H9 (cell line): ENCODE data around the gene WBP2. TPM values are rescaled to one million over a fixed set of nuclear protein-coding genes. Genes with fewer than 3 reads are reported as not detected.

Source experiments
- DNase-seq: peaks from one replicate; pipeline ENCODE4 v3.0.0-alpha.2; 2017
- H2AFZ ChIP-seq: one replicate; pipeline ENCODE4 v1.6.1; 2013; ENCODE audit warnings: mild to moderate bottlenecking, low read length, control low read depth, moderate library complexity
- H2AK5ac ChIP-seq: 2 replicates; pipeline ENCODE4 v1.6.1; 2013; ENCODE audit warnings: low read length, control low read depth, mixed read lengths; ENCODE audit not compliant: insufficient read length
- H2BK120ac ChIP-seq: one replicate; pipeline ENCODE4 v1.6.1; 2013; ENCODE audit warnings: low read depth, mild to moderate bottlenecking, low read length, control low read depth, inconsistent platforms; ENCODE audit not compliant: poor library complexity, severe bottlenecking
- H2BK12ac ChIP-seq: 2 replicates; pipeline ENCODE4 v1.6.1; 2013; ENCODE audit warnings: low read length, control low read depth, mixed read lengths, low read depth; ENCODE audit not compliant: insufficient read length
- H2BK15ac ChIP-seq: 2 replicates; pipeline ENCODE4 v1.6.1; 2013; ENCODE audit warnings: low read depth, low read length, control low read depth
- H2BK20ac ChIP-seq: one replicate; pipeline ENCODE4 v1.6.1; 2013; ENCODE audit warnings: low read depth, mild to moderate bottlenecking, low read length, control low read depth, inconsistent platforms; ENCODE audit not compliant: poor library complexity, severe bottlenecking
- H2BK5ac ChIP-seq: 2 replicates; pipeline ENCODE4 v1.6.1; 2013; ENCODE audit warnings: low read length, control low read depth, mixed read lengths; ENCODE audit not compliant: insufficient read length
- H3K14ac ChIP-seq: 2 replicates; pipeline ENCODE4 v1.6.1; 2013; ENCODE audit warnings: low read length, control low read depth; ENCODE audit not compliant: insufficient read depth
- H3K18ac ChIP-seq: 2 replicates; pipeline ENCODE4 v1.6.1; 2013; ENCODE audit warnings: low read depth, mild to moderate bottlenecking, mixed read lengths, low read length, control low read depth; ENCODE audit not compliant: insufficient read length
- H3K23ac ChIP-seq: 2 replicates; pipeline ENCODE4 v1.6.1; 2013; ENCODE audit warnings: low read length, control low read depth, mixed read lengths, low read depth; ENCODE audit not compliant: insufficient read length
- H3K23me2 ChIP-seq: 2 replicates; pipeline ENCODE4 v1.6.1; 2013; ENCODE audit warnings: low read depth, mild to moderate bottlenecking, mixed read lengths, low read length, control low read depth; ENCODE audit not compliant: insufficient read length, poor library complexity, severe bottlenecking
- H3K27ac ChIP-seq: 2 replicates; pipeline ENCODE4 v1.5.1; 2013; ENCODE audit warnings: low read length, control low read depth, mixed read lengths, low read depth; ENCODE audit not compliant: insufficient read length
- H3K27me3 ChIP-seq: 2 replicates; pipeline ENCODE4 v1.6.1; 2013; ENCODE audit warnings: low read length, control low read depth, inconsistent platforms; ENCODE audit not compliant: insufficient read depth
- H3K4ac ChIP-seq: 2 replicates; pipeline ENCODE4 v1.6.1; 2013; ENCODE audit warnings: low read depth, mild to moderate bottlenecking, control low read depth, inconsistent platforms, low read length, moderate library complexity
- H3K4me1 ChIP-seq: 2 replicates; pipeline ENCODE4 v1.6.1; 2013; ENCODE audit warnings: low read length, control low read depth, inconsistent platforms; ENCODE audit not compliant: insufficient read depth
- H3K4me2 ChIP-seq: 2 replicates; pipeline ENCODE4 v1.6.1; 2013; ENCODE audit warnings: low read length, control low read depth, mixed read lengths; ENCODE audit not compliant: insufficient read length, insufficient read depth
- H3K56ac ChIP-seq: 2 replicates; pipeline ENCODE4 v1.6.1; 2013; ENCODE audit warnings: low read depth, mild to moderate bottlenecking, mixed read lengths, low read length, control low read depth; ENCODE audit not compliant: insufficient read length
- H3K79me1 ChIP-seq: 2 replicates; pipeline ENCODE4 v1.6.1; 2013; ENCODE audit warnings: low read depth, mild to moderate bottlenecking, moderate library complexity, low read length, control low read depth, inconsistent platforms; ENCODE audit not compliant: insufficient read depth, poor library complexity, severe bottlenecking
- H3K79me2 ChIP-seq: 2 replicates; pipeline ENCODE4 v1.6.1; 2013; ENCODE audit warnings: low read length, control low read depth, inconsistent platforms; ENCODE audit not compliant: insufficient read depth
- H3K9ac ChIP-seq: 2 replicates; pipeline ENCODE4 v1.6.1; 2013; ENCODE audit warnings: low read length, control low read depth, mixed read lengths; ENCODE audit not compliant: insufficient read length; ENCODE audit errors: extremely low read depth
- H3K9me3 ChIP-seq: one replicate; pipeline ENCODE4 v1.6.1; 2013; ENCODE audit warnings: low read depth, low read length, inconsistent platforms; ENCODE audit not compliant: control insufficient read depth
- H3T11ph ChIP-seq: one replicate; pipeline ENCODE4 v1.6.1; 2013; ENCODE audit warnings: mild to moderate bottlenecking, low read length, control low read depth, inconsistent platforms
- H4K20me1 ChIP-seq: one replicate; pipeline ENCODE4 v1.6.1; 2013; ENCODE audit not compliant: control insufficient read depth, insufficient read length, insufficient read depth
- H4K5ac ChIP-seq: 2 replicates; pipeline ENCODE4 v1.6.1; 2013; ENCODE audit warnings: low read depth, mild to moderate bottlenecking, mixed read lengths, low read length, control low read depth; ENCODE audit not compliant: insufficient read length
- H4K8ac ChIP-seq: replicated peaks from 2 replicates; pipeline ENCODE4 v1.6.1; 2013; ENCODE audit warnings: low read length, control low read depth, mixed read lengths, low read depth; ENCODE audit not compliant: insufficient read length
- H4K91ac ChIP-seq: 2 replicates; pipeline ENCODE4 v1.6.1; 2013; ENCODE audit warnings: low read depth, mild to moderate bottlenecking, moderate library complexity, mixed read lengths, low read length, control low read depth; ENCODE audit not compliant: insufficient read length
- H3K27ac Mint-ChIP-seq, 3 experiments: 2 replicates in 2 of 3; 3 replicates in 1 of 3; pipeline ENCODE4 v1.8.0; 2020 to 2021; ENCODE audit warnings: mixed read lengths in 3 of 3, mild to moderate bottlenecking in 1 of 3, moderate library complexity in 1 of 3
- H3K27me3 Mint-ChIP-seq: 2 replicates; pipeline ENCODE4 v1.8.0; 2021; ENCODE audit warnings: low read depth, mild to moderate bottlenecking, moderate library complexity, mixed read lengths
- H3K36me3 Mint-ChIP-seq, 3 experiments: 2 replicates in 2 of 3; 3 replicates in 1 of 3; pipeline ENCODE4 v1.8.0; 2020 to 2021; ENCODE audit warnings: low read depth in 3 of 3, mixed read lengths in 3 of 3; ENCODE audit not compliant: insufficient read depth in 1 of 3
- H3K4me1 Mint-ChIP-seq, 2 experiments: 2 replicates each; pipeline ENCODE4 v1.8.0; 2020; ENCODE audit warnings: mixed read lengths in 2 of 2
- H3K4me3 Mint-ChIP-seq, 2 experiments: 2 replicates in 1 of 2; 3 replicates in 1 of 2; pipeline ENCODE4 v1.8.0; 2020 to 2021; ENCODE audit warnings: mild to moderate bottlenecking in 2 of 2, mixed read lengths in 2 of 2, moderate library complexity in 1 of 2
- H3K9me3 Mint-ChIP-seq, 2 experiments: 2 replicates in 1 of 2; 3 replicates in 1 of 2; pipeline ENCODE4 v1.8.0; 2020; ENCODE audit warnings: mild to moderate bottlenecking in 2 of 2, mixed read lengths in 2 of 2, moderate library complexity in 1 of 2
- CTCF ChIP-seq: fragments of 200-600 bp; sonication (generic); conservative IDR thresholded peaks from 3 replicates; pipeline ENCODE4 v1.8.0; 2021; ENCODE audit warnings: antibody characterized with exemption, mild to moderate bottlenecking
- WGBS: extraction: QIAGEN DNeasy Blood & Tissue Kit; methylation state at CpG from one replicate; pipeline ENCODE4 v1.1.7; 2013; ENCODE audit warnings: missing lambda C conversion rate, low lambda C conversion rate, mixed read lengths; ENCODE audit not compliant: insufficient read length; ENCODE audit errors: extremely low coverage; 5-methylcytosine and 5-hydroxymethylcytosine counted together
- total RNA-seq: library from RNA; stranded (reverse); gene quantifications from 2 replicates; pipeline ENCODE4 v1.2.1, GENCODE V29; 2021

The WBP2 gene
- total RNA-seq, 1 experiment from 2014 or later = 63.2 TPM

- no peaks in the 10 kb centered on the region for H3K9me3 ChIP-seq
- H4K20me1 ChIP-seq = peaks cover 2% of the 10 kb centered on the region
- H3K4me2 ChIP-seq = no peak overlapping the region
- H3K4me1 ChIP-seq = no peaks in the 10 kb centered on the region
- H2BK5ac ChIP-seq = no peak overlapping the region
- no peak overlapping the region for H2BK120ac ChIP-seq
- H3T11ph ChIP-seq = no peak overlapping the region
- no peak overlapping the region for H2AK5ac ChIP-seq
- H3K23ac ChIP-seq = no peak overlapping the region
- Mint-ChIP-seq H3K4me1 (peaks cover 5 to 18% of the 10 kb centered on the region in 2 experiments; a peak in 3 of 4 replicates), H3K27ac (peak overlapping the region; percentile 71 to 93 (median 91); a peak in 5 of 7 replicates), H3K9me3 (no peaks in the 10 kb centered on the region), H3K27me3 (no peaks in the 10 kb centered on the region), H3K36me3 (peaks cover 24 to 58% (median 56%) of the 10 kb centered on the region in 3 experiments), H3K4me3 (no peak overlapping the region; a peak in 1 of 5 replicates)
- no peak overlapping the region for H3K18ac ChIP-seq
- H4K91ac ChIP-seq = no peak overlapping the region
- H3K27me3 ChIP-seq = no peaks in the 10 kb centered on the region
- WGBS = no CpG with 5 or more reads among the region's 16 CpGs
- H3K23me2 ChIP-seq = no peaks in the 10 kb centered on the region
- H3K79me2 ChIP-seq = no peaks in the 10 kb centered on the region
- H3K79me1 ChIP-seq = no peaks in the 10 kb centered on the region
- no peak overlapping the region for H3K9ac ChIP-seq
- H2AFZ ChIP-seq = no peak overlapping the region
- TF ChIP-seq CTCF = peak; percentile 81
- H3K14ac ChIP-seq = no peak overlapping the region
- H2BK15ac ChIP-seq = no peak overlapping the region
- DNase-seq = peak; percentile 90
- no peak overlapping the region for H3K56ac ChIP-seq
- H2BK12ac ChIP-seq = no peak overlapping the region
- no peak overlapping the region for H2BK20ac ChIP-seq
- no peak overlapping the region for H3K27ac ChIP-seq
- H3K4ac ChIP-seq = no peak overlapping the region
- H4K8ac ChIP-seq = no peak overlapping the region
- no peak overlapping the region for H4K5ac ChIP-seq
These were observed 6.4 kb downstream of the WBP2 start for GRCh38 chr17:75848523-75849278.
